Cardiac fibroblast (primary cell): ENCODE measurements around the gene TMEM185B.
A peak's percentile ranks its signal among the peaks of the same experiment; 100 is the strongest.

Source experiments
- DNase-seq, 2 donors: peaks; one replicate each; pipeline versions ENCODE4 v3.0.0 to v3.0.0-alpha.2; 2010; ENCODE audit warnings: low read depth in 2 of 2
- H3K4me3 ChIP-seq, 2 donors: replicated peaks in 1 of 2; 1 replicate in 1 of 2; 2 replicates in 1 of 2; pipeline ENCODE4 v1.5.1; 2011; ENCODE audit warnings: low read depth in 2 of 2, low read length in 2 of 2, mild to moderate bottlenecking in 2 of 2, moderate library complexity in 1 of 2
- TF ChIP-seq, protein P1 (sequence below): IDR thresholded peaks from one replicate; pipeline ENCODE4 v1.5.1; 2011; ENCODE audit warnings: low read depth, mild to moderate bottlenecking, low read length, inconsistent platforms

Gene TMEM185B

DNA sequence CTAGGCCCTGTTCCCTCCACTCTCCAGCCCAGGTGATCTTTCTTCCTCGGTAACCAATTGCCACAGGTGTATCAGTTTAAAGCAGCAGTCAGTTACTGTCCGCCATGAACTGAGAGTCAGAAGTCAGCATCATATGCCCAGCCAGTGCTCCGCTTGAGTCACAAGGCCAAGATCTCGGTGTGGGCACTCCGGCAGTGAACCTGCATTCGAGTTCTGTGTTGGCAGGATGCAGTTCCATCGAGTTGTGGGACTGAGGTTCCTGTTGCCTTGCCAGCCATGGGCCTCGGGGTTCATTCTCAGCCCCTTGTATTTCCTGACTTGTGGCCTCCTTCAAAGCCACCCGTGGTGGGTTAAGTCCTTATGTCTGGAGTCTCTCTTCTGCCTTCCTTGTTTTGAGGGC lies 3.1 kb upstream of the TMEM185B start:
- H3K4me3 ChIP-seq, result no peak overlapping the region
- DNase-seq, result no peak
- TF ChIP-seq, protein P1, sequence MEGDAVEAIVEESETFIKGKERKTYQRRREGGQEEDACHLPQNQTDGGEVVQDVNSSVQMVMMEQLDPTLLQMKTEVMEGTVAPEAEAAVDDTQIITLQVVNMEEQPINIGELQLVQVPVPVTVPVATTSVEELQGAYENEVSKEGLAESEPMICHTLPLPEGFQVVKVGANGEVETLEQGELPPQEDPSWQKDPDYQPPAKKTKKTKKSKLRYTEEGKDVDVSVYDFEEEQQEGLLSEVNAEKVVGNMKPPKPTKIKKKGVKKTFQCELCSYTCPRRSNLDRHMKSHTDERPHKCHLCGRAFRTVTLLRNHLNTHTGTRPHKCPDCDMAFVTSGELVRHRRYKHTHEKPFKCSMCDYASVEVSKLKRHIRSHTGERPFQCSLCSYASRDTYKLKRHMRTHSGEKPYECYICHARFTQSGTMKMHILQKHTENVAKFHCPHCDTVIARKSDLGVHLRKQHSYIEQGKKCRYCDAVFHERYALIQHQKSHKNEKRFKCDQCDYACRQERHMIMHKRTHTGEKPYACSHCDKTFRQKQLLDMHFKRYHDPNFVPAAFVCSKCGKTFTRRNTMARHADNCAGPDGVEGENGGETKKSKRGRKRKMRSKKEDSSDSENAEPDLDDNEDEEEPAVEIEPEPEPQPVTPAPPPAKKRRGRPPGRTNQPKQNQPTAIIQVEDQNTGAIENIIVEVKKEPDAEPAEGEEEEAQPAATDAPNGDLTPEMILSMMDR, result no peak

DNA sequence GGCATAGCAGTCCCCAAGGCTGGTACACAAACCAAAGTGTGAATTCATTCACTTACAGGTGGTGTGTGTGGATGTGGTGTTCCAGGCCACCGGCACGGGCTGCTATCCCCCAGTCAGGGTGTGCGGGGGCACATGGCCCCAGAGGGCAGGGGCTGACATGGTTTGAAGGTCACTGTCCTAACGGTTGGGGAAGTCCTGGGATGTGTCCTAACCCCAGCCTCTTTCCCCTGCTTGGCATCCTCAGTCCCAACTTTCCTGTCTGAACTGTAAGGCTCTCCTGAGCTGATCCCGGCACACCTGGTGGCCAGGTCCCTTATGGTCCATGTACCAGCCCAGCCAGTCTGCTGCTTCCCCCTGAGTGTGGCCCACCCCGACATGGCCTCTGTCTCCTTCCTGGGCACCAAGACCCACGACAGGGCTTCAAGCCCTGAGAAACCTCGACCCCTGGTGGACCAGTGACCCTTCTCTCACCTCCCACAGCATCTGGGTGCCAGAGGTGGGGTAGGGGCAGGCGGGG lies 2.4 kb upstream of the TMEM185B start:
- DNase-seq, result no peak
- TF ChIP-seq, protein P1, result no peak
- no peak overlapping the region for H3K4me3 ChIP-seq

DNA sequence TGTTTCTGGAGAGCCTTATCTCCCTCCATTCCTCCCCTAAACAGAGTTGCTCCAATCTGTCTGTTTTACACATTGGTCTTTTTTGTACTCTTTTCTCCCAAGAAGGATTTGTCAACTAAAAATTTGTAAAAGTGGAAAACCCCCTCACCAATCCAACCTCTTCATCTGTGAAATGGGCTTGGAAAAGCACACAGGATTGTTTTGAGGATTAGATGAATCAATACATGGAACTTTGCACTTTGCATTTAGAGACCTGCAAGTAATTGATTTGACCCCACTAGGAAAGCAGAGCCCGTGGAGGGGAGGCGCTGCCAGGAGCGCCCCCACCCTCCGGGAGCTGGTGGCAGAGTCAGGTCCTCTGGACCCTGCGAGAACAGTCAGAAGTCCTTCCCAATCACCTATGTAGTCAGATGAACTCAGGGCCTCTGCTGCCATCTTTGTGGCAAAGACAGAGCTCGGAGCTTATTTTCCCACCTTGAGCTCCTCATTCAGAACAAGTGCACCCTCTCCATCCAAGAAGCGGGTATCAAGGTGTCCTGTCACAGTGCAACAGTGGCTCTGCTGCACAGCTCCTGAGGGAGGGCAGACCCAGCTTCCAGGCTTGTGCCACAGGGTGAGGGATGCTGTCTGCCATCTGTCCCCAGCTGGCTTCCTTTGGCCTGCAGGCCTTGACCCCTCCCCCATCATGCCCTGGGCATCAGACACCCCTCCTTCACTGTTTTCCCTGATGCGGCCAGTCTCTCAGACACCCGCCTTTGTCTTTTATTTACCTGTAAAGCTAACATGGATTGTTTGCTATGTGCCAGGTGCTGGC lies 1.7 kb upstream of the TMEM185B start:
- TF ChIP-seq, protein P1, result no peak
- DNase-seq, result no peak
- no peak overlapping the region for H3K4me3 ChIP-seq

DNA sequence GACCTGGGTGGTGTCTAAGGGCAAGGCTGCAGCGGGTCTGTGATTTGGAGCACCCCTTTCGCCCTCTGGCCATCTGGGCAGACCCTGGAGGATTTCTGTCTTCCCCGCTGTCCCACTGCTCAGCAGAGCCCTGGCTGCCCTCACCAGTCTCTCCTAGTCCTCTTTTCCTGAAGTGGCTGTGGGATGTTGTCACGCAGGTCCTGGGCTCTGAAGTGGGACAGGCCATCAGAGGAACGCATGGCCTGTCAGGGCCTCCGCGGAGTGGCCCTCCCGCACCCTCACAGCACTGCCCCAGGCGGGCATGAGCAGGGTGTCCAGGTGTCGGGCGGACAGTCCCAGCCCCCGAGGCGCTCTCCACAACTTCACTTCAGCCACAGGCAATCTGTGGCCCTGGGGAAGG lies 1.1 kb upstream of the TMEM185B start:
- TF ChIP-seq, protein P1, result no peak
- H3K4me3 ChIP-seq, result no peak overlapping the region
- DNase-seq, result no peak

DNA sequence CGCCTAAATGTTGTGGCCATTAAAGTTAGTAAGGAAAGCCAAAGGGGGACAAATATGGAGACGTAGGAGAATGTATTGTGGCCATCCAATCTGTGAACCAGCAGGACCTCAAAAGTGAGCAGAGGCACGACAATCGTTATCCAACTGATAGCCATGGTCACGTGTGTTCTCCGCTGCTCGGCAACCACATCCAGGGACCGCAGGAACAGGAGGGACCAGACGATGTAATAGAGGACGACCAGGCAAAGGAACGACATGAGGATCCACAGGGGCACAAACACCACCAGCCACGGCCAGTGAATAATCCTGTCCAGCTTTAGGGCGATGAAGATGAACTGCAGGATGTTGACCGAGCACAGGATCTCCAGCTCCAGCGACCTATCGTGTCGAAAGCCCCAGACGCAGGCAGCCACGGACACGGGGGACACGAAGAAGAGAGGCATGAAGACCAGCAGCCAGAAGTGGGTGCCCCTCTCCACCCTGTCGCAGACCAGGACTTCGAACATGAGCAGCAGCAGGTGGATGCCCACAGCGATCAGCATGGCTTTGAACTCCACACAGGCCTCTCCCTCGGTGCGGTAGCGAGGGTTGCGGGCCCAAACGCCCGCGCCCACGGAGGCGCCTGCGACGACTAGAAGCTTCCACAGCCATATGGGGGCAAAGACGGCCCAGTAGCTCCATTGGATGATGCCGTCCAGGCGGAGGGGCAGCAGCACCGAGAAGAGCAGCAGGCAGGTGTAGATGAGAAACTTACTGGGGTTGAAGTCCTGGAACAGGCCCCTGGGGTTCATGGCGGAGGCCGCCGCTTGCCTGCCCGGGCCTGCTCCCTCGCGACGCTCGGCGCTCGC lies 790 bp downstream of the TMEM185B start:
- DNase-seq, result no peak
- peak overlapping the region; percentile 36 to 65 for H3K4me3 ChIP-seq
- TF ChIP-seq, protein P1, result no peak

DNA sequence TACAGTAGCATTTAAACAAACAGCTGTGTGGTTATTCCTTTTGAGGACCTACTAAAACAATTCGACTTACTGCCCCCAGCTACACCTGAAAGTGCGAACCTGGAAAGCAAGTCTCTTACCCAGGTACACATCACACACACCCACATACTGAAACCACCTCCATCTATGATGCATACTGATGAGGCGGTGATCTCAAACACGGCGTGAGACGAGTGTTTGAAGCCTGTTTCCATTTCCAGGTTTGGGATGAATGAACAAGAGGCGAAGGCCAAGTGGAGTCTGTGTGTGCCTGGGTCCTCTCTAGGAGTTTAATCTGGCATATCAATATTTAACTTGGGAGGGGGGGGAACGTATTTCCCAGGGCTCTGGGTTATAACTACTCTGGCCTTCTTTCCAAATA lies 1.6 kb downstream of the TMEM185B start:
- no peak overlapping the region for H3K4me3 ChIP-seq
- TF ChIP-seq, protein P1, result no peak
- DNase-seq, result no peak
